Measurements from ENCODE around the gene ZBTB47. TPM values are rescaled to one million over a fixed set of nuclear protein-coding genes. Genes with fewer than 3 reads are reported as not detected.

ZBTB47 gene
- total and polyA plus RNA-seq, 5 donors from 2014 or later = 0.49 TPM; not detected in 4

DNA sequence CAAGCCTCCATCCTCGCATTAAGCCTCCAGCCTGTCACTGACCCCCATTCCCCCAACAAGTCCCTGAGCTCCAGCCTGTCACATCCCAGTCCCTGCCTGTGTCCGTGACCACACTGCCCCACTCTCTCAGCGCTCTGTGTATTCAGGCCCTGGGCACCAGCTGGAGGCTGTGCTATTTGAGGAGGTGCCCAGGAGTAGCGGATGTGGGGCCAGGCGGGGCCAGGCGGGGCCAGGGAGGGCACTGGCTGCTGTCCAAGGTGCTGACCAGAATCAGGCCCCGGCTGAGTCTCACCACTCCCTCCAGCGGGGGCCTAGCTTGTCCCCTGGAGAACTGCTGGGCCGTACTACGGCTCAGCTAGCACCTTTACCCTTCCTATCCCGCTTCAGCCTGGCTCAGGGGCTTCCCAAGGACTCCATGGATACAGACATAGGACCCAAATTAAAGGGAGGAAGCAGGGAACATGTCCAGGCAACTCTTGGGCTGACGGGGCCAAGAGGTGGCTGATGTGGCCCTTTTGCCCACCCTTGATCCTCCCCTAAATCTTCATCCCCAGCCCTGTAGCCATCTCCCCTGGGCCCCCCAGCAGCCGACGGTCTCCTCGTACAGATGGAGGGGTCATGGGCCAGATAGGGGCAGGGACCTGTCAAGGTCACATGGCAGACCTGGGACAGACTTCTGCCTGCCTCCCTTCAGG, 48.0 kb downstream of the ZBTB47 start:
- no peak overlapping the region for H3K4me3 ChIP-seq (ENCODE audit: low read depth, low read length)
- Mint-ChIP-seq H3K27ac (peak overlapping the region in 1 of 3 donors; percentile 41), H3K36me3 (no peaks in the 10 kb centered on the region), H3K9me3 (peaks cover 0 to 2% (median 0%) of the 10 kb centered on the region in 7 donors), H3K4me1 (peaks cover 0 to 20% (median 0%) of the 10 kb centered on the region in 4 donors), H3K27me3 (peaks cover 4% of the 10 kb centered on the region), H3K4me3 (no peak overlapping the region)
- H3K9me3 ChIP-seq (ENCODE audit: control insufficient read depth in 2 of 2, low read length in 2 of 2) = no peaks in the 10 kb centered on the region
- ATAC-seq (ENCODE audit: low read depth in 2 of 2) (peak; percentile 59 to 74), DNase-seq (peak; percentile 25 to 65 (median 58))
- H3K27me3 ChIP-seq (ENCODE audit: control insufficient read depth, insufficient read depth, low read length) = no peaks in the 10 kb centered on the region
- H3K36me3 ChIP-seq (ENCODE audit: control insufficient read depth, insufficient read depth, low read length) = no peaks in the 10 kb centered on the region
- peaks cover 10% of the 10 kb centered on the region for H3K4me1 ChIP-seq (ENCODE audit: control insufficient read depth, insufficient read depth, low read length, poor library complexity, severe bottlenecking)
- no peak overlapping the region for H3K27ac ChIP-seq (ENCODE audit: insufficient read depth, low read length, poor library complexity, severe bottlenecking)

DNA sequence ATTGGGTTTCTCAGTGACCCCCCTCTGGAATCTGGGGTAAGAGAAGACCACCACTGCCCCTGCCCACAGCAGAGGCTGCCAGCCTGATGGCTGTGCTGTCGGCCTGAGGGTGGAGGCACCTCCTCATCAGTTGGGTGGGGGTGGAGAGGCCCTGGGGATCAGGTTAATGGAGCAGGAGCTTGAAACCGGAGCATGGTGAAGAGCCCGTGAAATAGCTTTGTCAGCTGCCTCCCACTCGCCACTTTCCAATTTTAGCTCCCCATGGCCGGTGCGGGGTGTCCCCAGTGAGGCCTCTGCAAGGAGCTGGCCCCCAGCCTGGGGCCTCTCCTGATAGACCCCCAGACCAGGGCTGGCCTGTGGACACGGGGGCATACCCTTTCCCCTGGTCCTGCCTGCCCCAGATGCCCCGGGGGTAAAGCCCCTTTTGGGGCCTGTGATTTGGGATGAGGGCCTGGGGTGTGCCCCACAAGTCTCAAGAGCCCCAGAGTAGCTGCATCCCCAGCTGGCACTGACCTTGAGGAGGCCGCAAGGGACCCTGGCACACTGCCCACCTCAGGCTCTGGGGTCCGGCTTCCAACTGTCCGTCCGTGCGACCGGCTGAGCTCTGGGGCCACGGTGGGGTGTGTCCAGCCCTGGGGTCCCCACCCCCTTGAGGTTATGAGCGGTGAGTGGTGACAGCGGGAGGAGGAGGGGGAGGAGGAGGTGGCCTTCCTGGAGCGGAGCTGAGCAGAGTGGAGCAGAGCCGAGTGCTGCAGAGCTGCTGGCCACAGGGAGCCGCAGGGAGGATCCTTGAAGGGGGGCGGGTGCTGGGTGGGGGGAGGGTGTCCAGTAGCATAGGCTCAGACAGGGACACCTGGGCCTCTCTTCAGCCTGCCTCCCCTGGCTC, 48.8 kb downstream of the ZBTB47 start, which contains the start of gene HHATL:
TSS of gene HHATL (minus strand) at position 733 of the 886 bp plus-strand sequence. CDS start 1,972 bp downstream, outside the sequence.
- Mint-ChIP-seq H3K27me3 (peaks cover 4% of the 10 kb centered on the region), H3K4me3 (no peak within 1 kb of the TSS), H3K36me3 (no peaks in the 10 kb centered on the region), H3K4me1 (peaks cover 0 to 20% (median 0%) of the 10 kb centered on the region in 4 donors), H3K9me3 (peaks cover 0 to 2% (median 0%) of the 10 kb centered on the region in 7 donors), H3K27ac (peak within 1 kb of the TSS in 1 of 3 donors; percentile 41)
- no peak within 1 kb of the TSS for H3K27ac ChIP-seq (ENCODE audit: insufficient read depth, low read length, poor library complexity, severe bottlenecking)
- H3K4me3 ChIP-seq (ENCODE audit: low read depth, low read length) = no peak within 1 kb of the TSS
- H3K4me1 ChIP-seq (ENCODE audit: control insufficient read depth, insufficient read depth, low read length, poor library complexity, severe bottlenecking) = peaks cover 10% of the 10 kb centered on the region
- DNase-seq = no peak
- no peaks in the 10 kb centered on the region for H3K9me3 ChIP-seq (ENCODE audit: control insufficient read depth in 2 of 2, low read length in 2 of 2)
- H3K27me3 ChIP-seq (ENCODE audit: control insufficient read depth, insufficient read depth, low read length) = no peaks in the 10 kb centered on the region
- no peaks in the 10 kb centered on the region for H3K36me3 ChIP-seq (ENCODE audit: control insufficient read depth, insufficient read depth, low read length)
- ATAC-seq (ENCODE audit: low read depth in 2 of 2) = no peak

DNA sequence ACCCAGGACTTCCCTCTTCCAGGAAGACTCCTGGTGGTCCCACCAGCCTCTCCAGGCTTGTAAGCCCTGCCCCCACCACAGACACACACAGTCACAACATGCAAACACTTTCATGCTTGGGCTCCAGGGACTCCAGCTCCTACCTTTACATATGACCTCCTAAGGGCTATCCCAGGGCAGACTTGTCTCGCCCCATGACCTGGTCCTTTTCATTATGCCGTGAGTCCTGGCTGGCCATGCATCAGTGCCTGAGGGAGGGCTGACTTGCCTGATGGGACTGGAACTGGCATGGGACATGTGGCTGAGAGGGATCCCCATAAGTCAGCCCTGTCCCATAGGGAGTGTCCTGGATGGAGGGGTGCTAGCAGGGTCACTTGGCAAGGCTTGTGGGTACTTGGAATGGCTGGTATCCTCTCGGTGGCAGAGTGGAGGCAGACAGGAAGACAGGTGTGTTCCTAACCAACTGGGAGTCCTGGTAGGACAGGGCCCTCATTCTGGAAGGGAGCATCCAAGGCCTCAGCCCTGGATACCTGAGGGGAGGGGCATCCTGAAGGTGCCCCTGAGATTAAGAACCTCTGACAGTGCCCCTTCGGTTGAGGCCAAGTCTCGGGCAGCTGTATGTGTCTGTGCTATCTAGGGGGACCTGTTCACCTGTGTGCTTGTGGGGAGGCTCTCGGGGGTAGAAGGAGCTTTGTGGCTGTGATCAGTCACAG, 49.6 kb downstream of the ZBTB47 start:
- H3K36me3 Mint-ChIP-seq = no peaks in the 10 kb centered on the region
- Histone ChIP-seq H3K27ac (ENCODE audit: insufficient read depth, low read length, poor library complexity, severe bottlenecking) (no peak overlapping the region), H3K36me3 (ENCODE audit: control insufficient read depth, insufficient read depth, low read length) (no peaks in the 10 kb centered on the region), H3K4me1 (ENCODE audit: control insufficient read depth, insufficient read depth, low read length, poor library complexity, severe bottlenecking) (peaks cover 10% of the 10 kb centered on the region), H3K4me3 (ENCODE audit: low read depth, low read length) (no peak overlapping the region), H3K27me3 (ENCODE audit: control insufficient read depth, insufficient read depth, low read length) (no peaks in the 10 kb centered on the region), H3K9me3 (ENCODE audit: control insufficient read depth in 2 of 2, low read length in 2 of 2) (no peaks in the 10 kb centered on the region)
- ATAC-seq (ENCODE audit: low read depth in 2 of 2) (no peak), DNase-seq (no peak)
- H3K27ac Mint-ChIP-seq = no peak overlapping the region
- H3K9me3 Mint-ChIP-seq = peaks cover 0 to 2% (median 0%) of the 10 kb centered on the region in 7 donors
- H3K4me1 Mint-ChIP-seq = peaks cover 0 to 17% (median 0%) of the 10 kb centered on the region in 4 donors
- H3K27me3 Mint-ChIP-seq = peaks cover 4% of the 10 kb centered on the region
- no peak overlapping the region for H3K4me3 Mint-ChIP-seq

DNA sequence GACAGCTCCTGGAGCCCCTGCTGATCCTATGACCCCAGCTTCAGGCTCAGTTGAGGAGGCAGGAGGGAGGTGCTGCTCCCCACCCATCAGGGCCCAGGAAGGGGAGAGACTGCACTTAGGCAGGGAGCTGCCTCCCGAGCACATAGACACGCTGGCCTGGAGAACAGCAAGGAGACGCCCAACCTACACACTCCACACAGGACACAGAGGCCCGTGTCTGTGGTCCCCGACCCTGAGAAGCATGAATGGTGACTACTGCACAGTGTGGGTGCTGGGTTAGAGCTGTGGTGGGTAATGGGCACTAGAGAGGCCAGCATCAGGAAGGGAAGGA, 50.2 kb downstream of the ZBTB47 start:
- no peaks in the 10 kb centered on the region for H3K27me3 ChIP-seq (ENCODE audit: control insufficient read depth, insufficient read depth, low read length)
- DNase-seq = no peak

DNA sequence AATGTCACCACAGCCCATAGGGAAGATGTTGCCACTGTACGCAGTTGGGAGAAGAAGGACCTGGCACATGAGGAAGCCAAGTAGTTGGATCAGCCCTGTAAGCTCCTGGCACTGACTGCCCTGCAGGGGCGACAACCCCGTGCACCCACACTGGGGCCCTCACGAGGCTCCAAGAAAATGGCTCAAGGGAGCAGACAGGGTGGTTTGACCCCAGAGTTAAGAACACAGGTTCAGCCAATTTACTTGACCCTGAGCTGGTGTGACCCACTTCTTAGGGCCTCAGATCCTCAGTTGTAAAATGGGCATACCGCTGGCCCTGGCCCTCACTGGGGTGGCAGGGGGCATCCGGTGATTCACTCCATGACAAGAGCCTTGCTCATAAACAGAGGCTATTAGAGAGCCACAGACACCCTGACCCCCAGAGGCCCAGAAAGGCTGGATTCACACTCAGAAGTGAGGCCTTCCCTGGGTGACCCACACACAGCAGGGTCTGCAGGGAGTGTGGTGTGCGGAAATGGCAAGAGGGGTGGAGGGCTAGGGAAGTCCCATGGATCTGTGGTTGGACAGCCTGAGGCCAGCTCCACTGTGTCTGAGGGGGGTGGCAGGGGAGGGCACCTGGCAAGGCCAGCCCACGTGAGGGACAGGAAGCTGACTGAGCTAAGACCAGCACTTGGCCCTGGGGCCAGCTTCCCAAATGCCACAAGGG, 50.8 kb downstream of the ZBTB47 start:
- Mint-ChIP-seq H3K9me3 (peaks cover 0 to 2% (median 0%) of the 10 kb centered on the region in 7 donors), H3K36me3 (no peaks in the 10 kb centered on the region), H3K4me1 (peaks cover 0 to 8% (median 0%) of the 10 kb centered on the region in 4 donors), H3K27me3 (peaks cover 4% of the 10 kb centered on the region), H3K4me3 (no peak overlapping the region), H3K27ac (no peak overlapping the region)
- Histone ChIP-seq H3K36me3 (ENCODE audit: control insufficient read depth, insufficient read depth, low read length) (no peaks in the 10 kb centered on the region), H3K9me3 (ENCODE audit: control insufficient read depth in 2 of 2, low read length in 2 of 2) (no peaks in the 10 kb centered on the region), H3K27me3 (ENCODE audit: control insufficient read depth, insufficient read depth, low read length) (no peaks in the 10 kb centered on the region), H3K4me3 (ENCODE audit: low read depth, low read length) (no peak overlapping the region), H3K4me1 (ENCODE audit: control insufficient read depth, insufficient read depth, low read length, poor library complexity, severe bottlenecking) (peaks cover under 1% of the 10 kb centered on the region), H3K27ac (ENCODE audit: insufficient read depth, low read length, poor library complexity, severe bottlenecking) (no peak overlapping the region)
- ATAC-seq (ENCODE audit: low read depth in 2 of 2) (no peak), DNase-seq (no peak)

More for the DNA sequence above, 50.2 kb downstream of the ZBTB47 start:
- Histone ChIP-seq H3K36me3 (ENCODE audit: control insufficient read depth, insufficient read depth, low read length) (no peaks in the 10 kb centered on the region), H3K4me1 (ENCODE audit: control insufficient read depth, insufficient read depth, low read length, poor library complexity, severe bottlenecking) (peaks cover 7% of the 10 kb centered on the region), H3K9me3 (ENCODE audit: control insufficient read depth in 2 of 2, low read length in 2 of 2) (no peaks in the 10 kb centered on the region), H3K27ac (ENCODE audit: insufficient read depth, low read length, poor library complexity, severe bottlenecking) (no peak overlapping the region), H3K4me3 (ENCODE audit: low read depth, low read length) (no peak overlapping the region)
- Mint-ChIP-seq H3K4me1 (peaks cover 0 to 12% (median 0%) of the 10 kb centered on the region in 4 donors), H3K36me3 (no peaks in the 10 kb centered on the region), H3K27ac (no peak overlapping the region), H3K27me3 (peaks cover 4% of the 10 kb centered on the region), H3K9me3 (peaks cover 0 to 2% (median 0%) of the 10 kb centered on the region in 7 donors), H3K4me3 (no peak overlapping the region)
- no peak for ATAC-seq (ENCODE audit: low read depth in 2 of 2)

DNA sequence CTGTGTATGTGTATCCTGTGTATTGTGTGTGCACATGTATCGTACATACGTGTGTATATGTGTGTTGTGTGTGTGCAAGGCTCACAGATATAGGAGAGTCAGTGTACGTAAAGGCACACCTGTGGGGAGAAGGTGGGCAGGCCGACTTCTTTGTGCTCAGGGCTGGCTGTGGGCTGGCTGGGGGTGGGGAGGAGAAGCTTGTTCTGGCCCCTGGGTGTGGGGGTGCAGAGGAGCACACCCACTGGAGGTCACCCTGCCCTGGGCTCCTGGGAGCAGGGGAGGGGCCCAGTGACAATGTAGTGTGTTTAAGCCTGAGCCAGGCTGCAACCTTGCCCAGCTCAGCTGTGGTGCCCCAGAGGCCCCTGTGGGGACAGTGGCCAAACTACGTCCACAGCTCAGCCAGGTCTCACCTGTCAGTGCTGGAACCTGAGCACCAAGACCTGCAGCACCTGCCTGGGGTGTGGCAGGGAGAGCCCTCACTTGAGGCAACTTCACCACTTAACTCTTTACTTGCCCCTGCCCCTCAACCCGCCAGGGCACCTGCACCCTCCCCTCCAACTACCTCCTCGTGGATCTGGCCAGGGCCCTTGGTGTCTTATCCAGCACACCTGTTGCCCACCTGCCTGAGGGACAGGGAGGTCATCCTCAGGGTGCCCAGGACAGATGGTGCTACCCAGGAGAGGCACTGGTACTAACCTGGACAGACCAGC, 51.7 kb downstream of the ZBTB47 start:
- no peaks in the 10 kb centered on the region for H3K9me3 ChIP-seq (ENCODE audit: control insufficient read depth in 2 of 2, low read length in 2 of 2)
- no peaks in the 10 kb centered on the region for H3K4me1 ChIP-seq (ENCODE audit: control insufficient read depth, insufficient read depth, low read length, poor library complexity, severe bottlenecking)
- H3K27ac Mint-ChIP-seq = no peak overlapping the region
- H3K4me3 ChIP-seq (ENCODE audit: low read depth, low read length) = no peak overlapping the region
- DNase-seq (no peak), ATAC-seq (ENCODE audit: low read depth in 2 of 2) (no peak)
- peaks cover 0 to 8% (median 0%) of the 10 kb centered on the region in 4 donors for H3K4me1 Mint-ChIP-seq
- H3K36me3 Mint-ChIP-seq = no peaks in the 10 kb centered on the region
- H3K27me3 ChIP-seq (ENCODE audit: control insufficient read depth, insufficient read depth, low read length) = no peaks in the 10 kb centered on the region
- H3K4me3 Mint-ChIP-seq = no peak overlapping the region
- no peaks in the 10 kb centered on the region for H3K36me3 ChIP-seq (ENCODE audit: control insufficient read depth, insufficient read depth, low read length)
- H3K27ac ChIP-seq (ENCODE audit: insufficient read depth, low read length, poor library complexity, severe bottlenecking) = no peak overlapping the region
- peaks cover 4% of the 10 kb centered on the region for H3K27me3 Mint-ChIP-seq
- H3K9me3 Mint-ChIP-seq = peaks cover 0 to 2% (median 0%) of the 10 kb centered on the region in 7 donors
